SK-N-SH treated with all-trans-retinoic acid at 6 μM for 48 hours (cell line): ENCODE measurements around the gene EFCAB13.
"Not testable (repeated sequence)": the region's sequence is repeated elsewhere in the genome, so short reads cannot be mapped to it uniquely, and the experiment has no call there.

Experiments
- ATAC-seq: fragments of 200-7000 bp; cut with Tn5 transposase; 3 replicates; pipeline ENCODE4 v1.9.1; 2020; ENCODE audit warnings: mild to moderate bottlenecking, moderate library complexity
- ARNTL ChIP-seq: fragments of 450-650 bp; formaldehyde crosslinking; IDR thresholded peaks from 2 replicates; pipeline ENCODE4 v1.5.0; 2020; ENCODE audit warnings: low read depth, mild to moderate bottlenecking, moderate library complexity, borderline replicate concordance
- BACH2 ChIP-seq: fragments of 250-450 bp; sonication (Bioruptor Pico); IDR thresholded peaks from 2 replicates; pipeline ENCODE4 v1.9.0; 2021; ENCODE audit warnings: mild to moderate bottlenecking, borderline replicate concordance
- ESRRG ChIP-seq: fragments of 250-450 bp; sonication (Bioruptor Pico); IDR thresholded peaks from 2 replicates; pipeline ENCODE4 v1.6.1; 2021; ENCODE audit warnings: mild to moderate bottlenecking
- PPARA ChIP-seq: fragments of 250-450 bp; sonication (Bioruptor Pico); IDR thresholded peaks from 2 replicates; pipeline ENCODE4 v1.5.0; 2020; ENCODE audit warnings: mild to moderate bottlenecking, borderline replicate concordance
- RARB ChIP-seq: fragments of 250-450 bp; sonication (Bioruptor Pico); IDR thresholded peaks from 2 replicates; pipeline ENCODE4 v1.8.0; 2021; ENCODE audit warnings: mild to moderate bottlenecking, moderate library complexity
- TCF4 ChIP-seq: fragments of 250-450 bp; sonication (Bioruptor Pico); IDR thresholded peaks from 2 replicates; pipeline ENCODE4 v1.8.0; 2021; ENCODE audit warnings: mild to moderate bottlenecking, moderate library complexity, borderline replicate concordance
- TOX ChIP-seq: fragments of 250-450 bp; sonication (Bioruptor Pico); IDR thresholded peaks from 2 replicates; pipeline ENCODE4 v1.8.0; 2021; ENCODE audit warnings: mild to moderate bottlenecking, moderate library complexity, borderline replicate concordance
- TSHZ2 ChIP-seq: fragments of 250-450 bp; sonication (Bioruptor Pico); IDR thresholded peaks from 2 replicates; pipeline ENCODE4 v1.5.0; 2020; ENCODE audit warnings: mild to moderate bottlenecking, moderate library complexity
- ZC3H10 ChIP-seq: fragments of 250-450 bp; sonication (Bioruptor Pico); IDR thresholded peaks from 2 replicates; pipeline ENCODE4 v1.5.1; 2021; ENCODE audit warnings: mild to moderate bottlenecking, moderate library complexity
- ZFP3 ChIP-seq: fragments of 250-450 bp; sonication (Bioruptor Pico); IDR thresholded peaks from 2 replicates; pipeline ENCODE4 v1.5.0; 2020; ENCODE audit warnings: mild to moderate bottlenecking, moderate library complexity
- ZFP30 ChIP-seq: fragments of 450-650 bp; formaldehyde crosslinking; IDR thresholded peaks from 2 replicates; pipeline ENCODE4 v1.5.0; 2022; ENCODE audit warnings: mild to moderate bottlenecking, moderate library complexity
- ZNF565 ChIP-seq: fragments of 450-650 bp; formaldehyde crosslinking; conservative IDR thresholded peaks from 2 replicates; pipeline ENCODE4 v1.5.0; 2020; ENCODE audit warnings: low read depth, mild to moderate bottlenecking, moderate library complexity
- ZNF70 ChIP-seq: fragments of 450-650 bp; formaldehyde crosslinking; IDR thresholded peaks from 2 replicates; pipeline ENCODE4 v1.5.0; 2020; ENCODE audit warnings: mild to moderate bottlenecking, moderate library complexity
- ZNF8 ChIP-seq: fragments of 450-650 bp; formaldehyde crosslinking; IDR thresholded peaks from 2 replicates; pipeline ENCODE4 v1.5.0; 2020; ENCODE audit warnings: mild to moderate bottlenecking, moderate library complexity
- TF ChIP-seq, protein P1 (sequence below): fragments of 250-450 bp; sonication (Bioruptor Pico); IDR thresholded peaks from 2 replicates; pipeline ENCODE4 v1.8.0; 2020; ENCODE audit warnings: mild to moderate bottlenecking, moderate library complexity, borderline replicate concordance
- TF ChIP-seq, protein P2 (sequence below): fragments of 250-450 bp; sonication (Bioruptor Pico); IDR thresholded peaks from 2 replicates; pipeline ENCODE4 v1.5.1; 2021; ENCODE audit warnings: mild to moderate bottlenecking, moderate library complexity
- TF ChIP-seq, protein P3 (sequence below): fragments of 250-450 bp; sonication (Bioruptor Pico); IDR thresholded peaks from 2 replicates; pipeline ENCODE4 v1.5.1; 2020; ENCODE audit warnings: low read depth, mild to moderate bottlenecking, moderate library complexity

The EFCAB13 gene

GRCh38 chr17:47465165-47465564 is 141.4 kb downstream of the EFCAB13 start:
- TF ChIP-seq, protein P1, sequence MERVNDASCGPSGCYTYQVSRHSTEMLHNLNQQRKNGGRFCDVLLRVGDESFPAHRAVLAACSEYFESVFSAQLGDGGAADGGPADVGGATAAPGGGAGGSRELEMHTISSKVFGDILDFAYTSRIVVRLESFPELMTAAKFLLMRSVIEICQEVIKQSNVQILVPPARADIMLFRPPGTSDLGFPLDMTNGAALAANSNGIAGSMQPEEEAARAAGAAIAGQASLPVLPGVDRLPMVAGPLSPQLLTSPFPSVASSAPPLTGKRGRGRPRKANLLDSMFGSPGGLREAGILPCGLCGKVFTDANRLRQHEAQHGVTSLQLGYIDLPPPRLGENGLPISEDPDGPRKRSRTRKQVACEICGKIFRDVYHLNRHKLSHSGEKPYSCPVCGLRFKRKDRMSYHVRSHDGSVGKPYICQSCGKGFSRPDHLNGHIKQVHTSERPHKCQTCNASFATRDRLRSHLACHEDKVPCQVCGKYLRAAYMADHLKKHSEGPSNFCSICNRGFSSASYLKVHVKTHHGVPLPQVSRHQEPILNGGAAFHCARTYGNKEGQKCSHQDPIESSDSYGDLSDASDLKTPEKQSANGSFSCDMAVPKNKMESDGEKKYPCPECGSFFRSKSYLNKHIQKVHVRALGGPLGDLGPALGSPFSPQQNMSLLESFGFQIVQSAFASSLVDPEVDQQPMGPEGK (CRISPR knock-in tag), result no peak
- TF ChIP-seq TCF4 (CRISPR knock-in tag) (no peak), ZNF565 (CRISPR knock-in tag) (no peak), TOX (CRISPR knock-in tag) (no peak), ZFP3 (no peak), ZNF8 (CRISPR knock-in tag) (no peak), PPARA (CRISPR knock-in tag) (no peak)
- TF ChIP-seq, protein P2, sequence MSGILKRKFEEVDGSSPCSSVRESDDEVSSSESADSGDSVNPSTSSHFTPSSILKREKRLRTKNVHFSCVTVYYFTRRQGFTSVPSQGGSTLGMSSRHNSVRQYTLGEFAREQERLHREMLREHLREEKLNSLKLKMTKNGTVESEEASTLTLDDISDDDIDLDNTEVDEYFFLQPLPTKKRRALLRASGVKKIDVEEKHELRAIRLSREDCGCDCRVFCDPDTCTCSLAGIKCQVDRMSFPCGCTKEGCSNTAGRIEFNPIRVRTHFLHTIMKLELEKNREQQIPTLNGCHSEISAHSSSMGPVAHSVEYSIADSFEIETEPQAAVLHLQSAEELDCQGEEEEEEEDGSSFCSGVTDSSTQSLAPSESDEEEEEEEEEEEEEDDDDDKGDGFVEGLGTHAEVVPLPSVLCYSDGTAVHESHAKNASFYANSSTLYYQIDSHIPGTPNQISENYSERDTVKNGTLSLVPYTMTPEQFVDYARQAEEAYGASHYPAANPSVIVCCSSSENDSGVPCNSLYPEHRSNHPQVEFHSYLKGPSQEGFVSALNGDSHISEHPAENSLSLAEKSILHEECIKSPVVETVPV (CRISPR knock-in tag), result no peak
- TF ChIP-seq, protein P3, sequence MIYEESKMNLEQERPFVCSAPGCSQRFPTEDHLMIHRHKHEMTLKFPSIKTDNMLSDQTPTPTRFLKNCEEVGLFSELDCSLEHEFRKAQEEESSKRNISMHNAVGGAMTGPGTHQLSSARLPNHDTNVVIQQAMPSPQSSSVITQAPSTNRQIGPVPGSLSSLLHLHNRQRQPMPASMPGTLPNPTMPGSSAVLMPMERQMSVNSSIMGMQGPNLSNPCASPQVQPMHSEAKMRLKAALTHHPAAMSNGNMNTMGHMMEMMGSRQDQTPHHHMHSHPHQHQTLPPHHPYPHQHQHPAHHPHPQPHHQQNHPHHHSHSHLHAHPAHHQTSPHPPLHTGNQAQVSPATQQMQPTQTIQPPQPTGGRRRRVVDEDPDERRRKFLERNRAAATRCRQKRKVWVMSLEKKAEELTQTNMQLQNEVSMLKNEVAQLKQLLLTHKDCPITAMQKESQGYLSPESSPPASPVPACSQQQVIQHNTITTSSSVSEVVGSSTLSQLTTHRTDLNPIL, result no peak
- TF ChIP-seq, all 23 proteins: peak for 0
- no peak for ATAC-seq

GRCh38 chr17:47466976-47467375 is 143.2 kb downstream of the EFCAB13 start:
- not testable (repeated sequence) for ATAC-seq

GRCh38 chr17:47470836-47471235 is 147.1 kb downstream of the EFCAB13 start:
- TF ChIP-seq ZNF70 (CRISPR knock-in tag) (no peak), ZC3H10 (CRISPR knock-in tag) (no peak), ARNTL (no peak), ZNF565 (CRISPR knock-in tag) (no peak), ESRRG (CRISPR knock-in tag) (no peak), PPARA (CRISPR knock-in tag) (no peak), BACH2 (no peak), ZFP30 (CRISPR knock-in tag) (no peak), ZFP3 (no peak), TSHZ2 (no peak), RARB (CRISPR knock-in tag) (no peak)
- TF ChIP-seq, protein P3, result no peak
- TF ChIP-seq, protein P2 (CRISPR knock-in tag), result no peak
- ATAC-seq, result no peak

GRCh38 chr17:47472073-47472472 is 148.3 kb downstream of the EFCAB13 start:
- ATAC-seq, result not testable (repeated sequence)
